Astrocyte (in vitro differentiated cells and primary cell): Measurements from ENCODE around the gene TAGLN2.

Experiments used
- CTCF ChIP-seq: IDR thresholded peaks from 2 replicates; pipeline ENCODE4 v1.5.1; 2011; ENCODE audit warnings: low read depth, mild to moderate bottlenecking, inconsistent platforms, low read length, moderate library complexity; ENCODE audit not compliant: insufficient read depth
- EZH2 ChIP-seq: IDR thresholded peaks from 2 replicates; pipeline ENCODE4 v1.6.1; 2012; ENCODE audit warnings: mild to moderate bottlenecking, low read length, inconsistent platforms; ENCODE audit not compliant: insufficient read depth

GRCh38 chr1:159935305-159935704 is 10.0 kb upstream of the TAGLN2 start:
- TF ChIP-seq CTCF (no peak), EZH2 (no peak)
